ENCODE data around the gene DCC.

DNA sequence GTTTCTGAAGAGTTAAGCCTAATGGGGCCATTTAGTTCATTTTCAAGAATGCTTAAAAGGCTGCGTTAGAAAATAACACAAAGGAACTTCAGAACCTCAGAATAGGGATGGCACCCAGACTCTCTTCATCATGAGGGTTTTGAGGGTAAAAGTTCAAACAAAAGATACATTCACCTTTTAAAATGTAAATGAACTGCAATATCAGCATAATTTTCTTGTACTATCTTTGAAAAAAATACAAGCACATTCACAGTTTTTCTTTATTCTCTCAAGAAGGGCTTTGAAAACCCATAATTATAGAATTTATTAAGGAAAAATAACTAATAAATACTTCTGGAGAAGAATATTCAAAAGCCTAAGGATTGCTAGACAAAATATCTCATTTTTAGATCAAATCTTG is 791.0 kb downstream of the DCC start:
- TF ChIP-seq POLR2A (IDR thresholded peaks at IDR 0.05), result no peak
- TF ChIP-seq, protein P1, sequence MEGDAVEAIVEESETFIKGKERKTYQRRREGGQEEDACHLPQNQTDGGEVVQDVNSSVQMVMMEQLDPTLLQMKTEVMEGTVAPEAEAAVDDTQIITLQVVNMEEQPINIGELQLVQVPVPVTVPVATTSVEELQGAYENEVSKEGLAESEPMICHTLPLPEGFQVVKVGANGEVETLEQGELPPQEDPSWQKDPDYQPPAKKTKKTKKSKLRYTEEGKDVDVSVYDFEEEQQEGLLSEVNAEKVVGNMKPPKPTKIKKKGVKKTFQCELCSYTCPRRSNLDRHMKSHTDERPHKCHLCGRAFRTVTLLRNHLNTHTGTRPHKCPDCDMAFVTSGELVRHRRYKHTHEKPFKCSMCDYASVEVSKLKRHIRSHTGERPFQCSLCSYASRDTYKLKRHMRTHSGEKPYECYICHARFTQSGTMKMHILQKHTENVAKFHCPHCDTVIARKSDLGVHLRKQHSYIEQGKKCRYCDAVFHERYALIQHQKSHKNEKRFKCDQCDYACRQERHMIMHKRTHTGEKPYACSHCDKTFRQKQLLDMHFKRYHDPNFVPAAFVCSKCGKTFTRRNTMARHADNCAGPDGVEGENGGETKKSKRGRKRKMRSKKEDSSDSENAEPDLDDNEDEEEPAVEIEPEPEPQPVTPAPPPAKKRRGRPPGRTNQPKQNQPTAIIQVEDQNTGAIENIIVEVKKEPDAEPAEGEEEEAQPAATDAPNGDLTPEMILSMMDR (IDR thresholded peaks at IDR 0.05), result no peak

Data from transverse colon (tissue), 3 donors.